GM12878 (cell line): ENCODE data around the gene RALGDS. TPM values are rescaled to one million over a fixed set of nuclear protein-coding genes. Genes with fewer than 3 reads are reported as not detected.

ENCODE experiments used
- ATAC-seq: fragments of 200-7000 bp; cut with Tn5 transposase; 3 replicates; pipeline ENCODE4 v1.9.1; 2020; ENCODE audit warnings: mild to moderate bottlenecking, moderate library complexity
- BruUV-seq: library from RNA; stranded (reverse); fragments of 400-500 nt; replicated peaks from 2 replicates; lab custom pipeline; 2021; lab: Mats Ljungman, UMichigan
- CTCF ChIA-PET: fragments of 300-600 bp; sonication (Branson Sonifier 250); formaldehyde crosslinking; extraction: SDS; loops from one replicate; lab custom pipeline; 2021; ENCODE audit warnings: inconsistent platforms; lab: Yijun Ruan, JAX
- POLR2A ChIA-PET: fragments of 350-600 bp; formaldehyde crosslinking; extraction: SDS; loops from one replicate; lab custom pipeline; 2021; ENCODE audit warnings: inconsistent platforms; lab: Charles Lee
- RAD21 ChIA-PET: fragments of 300-600 bp; sonication (Branson Sonifier 250); formaldehyde crosslinking; loops from one replicate; lab custom pipeline; 2023; ENCODE audit warnings: antibody characterized with exemption; ENCODE audit not compliant: unreplicated experiment; lab: Charles Lee
- SMC1A ChIA-PET: fragments of 300-600 bp; sonication (Branson Sonifier 250); formaldehyde crosslinking; loops from one replicate; lab custom pipeline; 2023; ENCODE audit not compliant: unreplicated experiment, uncharacterized antibody; lab: Charles Lee
- DNase-seq: peaks from one replicate; pipeline ENCODE4 v3.0.0-alpha.2; 2011; ENCODE audit warnings: low read depth, low spot score
- FAIRE-seq: peaks from 3 replicates; lab custom pipeline; 2011; peaks lifted over from hg19 to GRCh38; lab: Jason Lieb, UNC
- H2AFZ ChIP-seq: 2 replicates; pipeline ENCODE4 v1.6.0; 2011; ENCODE audit warnings: low read depth, low read length, control low read depth; ENCODE audit not compliant: control insufficient read depth
- H3K27ac ChIP-seq: 2 replicates; pipeline ENCODE4 v1.5.1; 2011; ENCODE audit warnings: control low read depth; ENCODE audit not compliant: control insufficient read depth, insufficient read depth
- H3K27me3 ChIP-seq, 2 experiments: replicated peaks in 1 of 2; 2 replicates each; pipeline versions ENCODE4 v1.6.0 to v1.6.1; 2011; ENCODE audit warnings: low read length in 1 of 2; ENCODE audit not compliant: control insufficient read depth in 2 of 2, insufficient read depth in 2 of 2
- H3K36me3 ChIP-seq, 2 experiments: 2 replicates each; pipeline ENCODE4 v1.5.1; 2011; ENCODE audit warnings: low read length in 1 of 2; ENCODE audit not compliant: control insufficient read depth in 2 of 2, insufficient read depth in 2 of 2
- H3K4me1 ChIP-seq: 2 replicates; pipeline ENCODE4 v1.6.1; 2011; ENCODE audit warnings: mild to moderate bottlenecking, low read length, moderate library complexity, mixed read lengths; ENCODE audit not compliant: control insufficient read depth, insufficient read depth
- H3K4me2 ChIP-seq: 2 replicates; pipeline ENCODE4 v1.6.0; 2011; ENCODE audit warnings: control low read depth; ENCODE audit not compliant: control insufficient read depth, insufficient read depth
- H3K4me3 ChIP-seq: fragments of 200-600 bp; sonication (generic); 2 replicates; pipeline ENCODE4 v1.5.1; 2016
- H3K79me2 ChIP-seq: 2 replicates; pipeline ENCODE4 v1.6.0; 2011; ENCODE audit warnings: low read length; ENCODE audit not compliant: control insufficient read depth, insufficient read depth
- H3K9ac ChIP-seq: 2 replicates; pipeline ENCODE4 v1.8.0; 2011; ENCODE audit warnings: low read length, control low read depth, mixed read lengths; ENCODE audit not compliant: control insufficient read depth, insufficient read depth
- H3K9me3 ChIP-seq: replicated peaks from 3 replicates; pipeline ENCODE4 v1.5.1; 2011; ENCODE audit warnings: mild to moderate bottlenecking, low read length; ENCODE audit not compliant: control insufficient read depth, insufficient read depth
- H4K20me1 ChIP-seq: 2 replicates; pipeline ENCODE4 v1.6.0; 2011; ENCODE audit not compliant: control insufficient read depth, insufficient read depth
- ASH2L ChIP-seq: fragments of 300-600, 200-600 bp; sonication (generic); IDR thresholded peaks from 2 replicates; pipeline ENCODE4 v1.6.1; 2017; ENCODE audit warnings: low read depth, mild to moderate bottlenecking, borderline replicate concordance
- EP300 ChIP-seq, 2 experiments: fragments of 150-350 bp in 1 of 2; IDR thresholded peaks; 2 replicates each; pipeline ENCODE4 v1.6.1; 2011 to 2012; ENCODE audit warnings: low read depth in 2 of 2, low read length in 2 of 2, borderline replicate concordance in 1 of 2, improper control_type of control experiment in 1 of 2, inconsistent platforms in 1 of 2; ENCODE audit not compliant: control insufficient read depth in 1 of 2
- HDAC2 ChIP-seq: fragments of 200-600 bp; sonication (generic); IDR thresholded peaks from 2 replicates; pipeline ENCODE4 v1.6.1; 2017
- JUND ChIP-seq: IDR thresholded peaks from 2 replicates; pipeline ENCODE4 v1.6.1; 2012; ENCODE audit warnings: low read depth, mild to moderate bottlenecking, low read length, improper control_type of control experiment, moderate library complexity
- MEF2A ChIP-seq: IDR thresholded peaks from 2 replicates; pipeline ENCODE4 v1.6.1; 2011; ENCODE audit warnings: low read depth, mild to moderate bottlenecking, low read length, moderate library complexity; ENCODE audit not compliant: insufficient read depth
- MTA2 ChIP-seq: fragments of 450-650 bp; IDR thresholded peaks from 2 replicates; pipeline ENCODE4 v1.6.1; 2016; ENCODE audit warnings: low read depth, mild to moderate bottlenecking, moderate library complexity
- NFYA ChIP-seq: IDR thresholded peaks from 2 replicates; pipeline ENCODE4 v1.6.1; 2011; ENCODE audit warnings: low read depth, mild to moderate bottlenecking, low read length, improper control_type of control experiment, borderline replicate concordance
- PAX5 ChIP-seq: IDR thresholded peaks from 2 replicates; pipeline ENCODE4 v1.6.1; 2011; ENCODE audit warnings: low read depth, low read length, borderline replicate concordance
- POLR2AphosphoS5 ChIP-seq: IDR thresholded peaks from 2 replicates; pipeline ENCODE4 v1.6.1; 2011; ENCODE audit warnings: mild to moderate bottlenecking, low read length, inconsistent platforms
- RELA ChIP-seq: fragments of 450-650 bp; IDR thresholded peaks from 2 replicates; pipeline ENCODE4 v1.8.0; 2014; ENCODE audit warnings: borderline replicate concordance; ENCODE audit not compliant: partially characterized antibody
- SMARCA5 ChIP-seq: fragments of 450-650 bp; IDR thresholded peaks from 2 replicates; pipeline ENCODE4 v1.6.1; 2017; ENCODE audit warnings: mild to moderate bottlenecking
- SMC3 ChIP-seq: IDR thresholded peaks from 2 replicates; pipeline ENCODE4 v1.6.1; 2011; ENCODE audit warnings: low read length, improper control_type of control experiment, borderline replicate concordance
- STAT1 ChIP-seq: fragments of 450-650 bp; conservative IDR thresholded peaks from 2 replicates; pipeline ENCODE4 v1.6.1; 2014; ENCODE audit warnings: antibody characterized with exemption, mild to moderate bottlenecking
- ZNF207 ChIP-seq: fragments of 450-650 bp; IDR thresholded peaks from 2 replicates; pipeline ENCODE4 v1.6.1; 2014; ENCODE audit warnings: antibody characterized with exemption, mild to moderate bottlenecking, borderline replicate concordance
- WGBS: methylation state at CpG from one replicate; pipeline ENCODE4 v1.1.6; 2016; ENCODE audit warnings: low lambda C conversion rate; ENCODE audit not compliant: insufficient replicate concordance, insufficient coverage; ENCODE audit errors: missing lambda C conversion rate; 5-methylcytosine and 5-hydroxymethylcytosine counted together
- in situ Hi-C: fragments of 300-500 bp; cut with MboI; formaldehyde crosslinking; loops from 9 replicates; pipeline ENCODE4 v1.14.3; 2018; ENCODE audit warnings: mixed read lengths
- intact Hi-C: fragments of 100-400 bp; cut with micrococcal nuclease; formaldehyde crosslinking; loops from one replicate; pipeline ENCODE4 v1.14.2; 2022; ENCODE audit not compliant: unreplicated experiment
- polyA plus RNA-seq, 11 experiments: library from polyadenylated mRNA; depleted of rRNA in 4 of 11; unstranded in 6 of 11; stranded (reverse) in 5 of 11; fragments of >200 nt; fragmentation: Nextera tagmentation in 4 of 11; fragmentation: Illumina TruSeq in 1 of 11; extraction: Ambion mirVana in 4 of 11; extraction: Trizol in 1 of 11; gene quantifications; 1 replicate in 1 of 11; 2 replicates in 10 of 11; pipeline versions ENCODE4 v1.2.1 to v1.2.3, GENCODE V29; 2011 to 2016; ENCODE audit warnings: inconsistent platforms in 2 of 11, missing spikeins in 2 of 11, low read depth in 1 of 11
- total RNA-seq, 4 experiments: library from RNA; depleted of rRNA in 3 of 4; stranded (reverse); fragments of >200 nt in 3 of 4; fragmentation: Illumina TruSeq in 1 of 4; extraction: Trizol in 1 of 4; gene quantifications; 2 replicates each; pipeline versions ENCODE4 v1.2.1 to v1.2.3, GENCODE V29; 2013 to 2021
- TF ChIP-seq, protein P1 (sequence below): fragments of 450-650 bp; IDR thresholded peaks from 2 replicates; pipeline ENCODE4 v1.6.1; 2017; ENCODE audit warnings: antibody characterized with exemption, mild to moderate bottlenecking, moderate library complexity
- TF ChIP-seq, protein P2 (sequence below): fragments of 450-650 bp; IDR thresholded peaks from 2 replicates; pipeline ENCODE4 v1.6.1; 2017; ENCODE audit warnings: low read depth, mild to moderate bottlenecking, moderate library complexity
- TF ChIP-seq, protein P3 (sequence below): fragments of 450-650 bp; IDR thresholded peaks from 2 replicates; pipeline ENCODE4 v1.6.1; 2016; ENCODE audit warnings: mild to moderate bottlenecking

Gene RALGDS
- total and polyA plus RNA-seq, 10 of the 15 experiments (the other 5 are each of a cell fraction or from before 2014, with no cell fraction given), result 1.3 to 48.6 (median 21.2) TPM

DNA sequence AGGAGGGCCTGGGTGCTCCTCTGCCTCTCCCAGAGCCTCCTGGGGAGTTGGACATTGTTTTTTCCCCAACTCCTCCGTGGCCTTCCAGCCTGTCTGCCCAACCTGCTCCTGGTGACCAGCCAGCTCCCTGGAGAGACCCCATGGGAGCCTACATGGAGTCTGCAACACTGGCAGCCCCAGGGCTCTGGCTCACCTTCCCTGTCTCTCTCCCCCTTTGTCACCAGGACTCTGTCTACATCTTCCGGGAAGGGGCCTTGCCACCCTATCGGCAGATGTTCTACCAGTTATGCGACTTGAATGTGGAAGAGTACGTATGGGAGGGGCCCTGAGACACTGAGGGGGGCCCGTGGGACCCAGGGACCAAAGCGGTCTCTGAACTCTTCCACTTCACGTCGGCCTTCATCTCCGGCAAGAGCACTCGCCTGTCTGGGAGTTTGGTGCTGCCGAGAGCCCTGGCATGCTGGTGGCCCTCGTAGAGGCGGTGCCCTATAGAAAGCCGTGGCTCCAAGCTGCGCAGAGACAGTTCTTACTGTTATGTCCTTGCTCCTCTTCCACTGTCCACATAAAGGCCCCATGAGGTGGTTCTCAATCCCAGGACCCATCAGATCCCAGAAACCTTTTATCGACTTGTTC, 65.1 kb downstream of the RALGDS start:
- Histone ChIP-seq H3K4me1 (peaks cover 24% of the 10 kb centered on the region), H4K20me1 (no peaks in the 10 kb centered on the region), H3K9ac (no peak overlapping the region), H3K36me3 (peaks cover 10 to 33% of the 10 kb centered on the region in 2 experiments; a peak in 3 of 4 replicates), H2AFZ (no peak overlapping the region), H3K27ac (no peak overlapping the region), H3K79me2 (no peaks in the 10 kb centered on the region), H3K27me3 (no peaks in the 10 kb centered on the region), H3K9me3 (no peaks in the 10 kb centered on the region), H3K4me2 (no peak overlapping the region), H3K4me3 (no peak overlapping the region)
- RAD21 ChIA-PET, result no interaction called here
- no peak for TF ChIP-seq SMARCA5
- TF ChIP-seq SMC3, result no peak
- TF ChIP-seq EP300 (IDR thresholded peaks at IDR 0.05; ENCODE audit: borderline replicate concordance in 1 of 2, control insufficient read depth in 1 of 2, low read depth in 2 of 2, low read length in 2 of 2), result no peak
- TF ChIP-seq JUND, result no peak
- no peak for TF ChIP-seq PAX5
- no peak for TF ChIP-seq ASH2L
- no peak for TF ChIP-seq HDAC2
- no peak for TF ChIP-seq MEF2A
- TF ChIP-seq, protein P1, sequence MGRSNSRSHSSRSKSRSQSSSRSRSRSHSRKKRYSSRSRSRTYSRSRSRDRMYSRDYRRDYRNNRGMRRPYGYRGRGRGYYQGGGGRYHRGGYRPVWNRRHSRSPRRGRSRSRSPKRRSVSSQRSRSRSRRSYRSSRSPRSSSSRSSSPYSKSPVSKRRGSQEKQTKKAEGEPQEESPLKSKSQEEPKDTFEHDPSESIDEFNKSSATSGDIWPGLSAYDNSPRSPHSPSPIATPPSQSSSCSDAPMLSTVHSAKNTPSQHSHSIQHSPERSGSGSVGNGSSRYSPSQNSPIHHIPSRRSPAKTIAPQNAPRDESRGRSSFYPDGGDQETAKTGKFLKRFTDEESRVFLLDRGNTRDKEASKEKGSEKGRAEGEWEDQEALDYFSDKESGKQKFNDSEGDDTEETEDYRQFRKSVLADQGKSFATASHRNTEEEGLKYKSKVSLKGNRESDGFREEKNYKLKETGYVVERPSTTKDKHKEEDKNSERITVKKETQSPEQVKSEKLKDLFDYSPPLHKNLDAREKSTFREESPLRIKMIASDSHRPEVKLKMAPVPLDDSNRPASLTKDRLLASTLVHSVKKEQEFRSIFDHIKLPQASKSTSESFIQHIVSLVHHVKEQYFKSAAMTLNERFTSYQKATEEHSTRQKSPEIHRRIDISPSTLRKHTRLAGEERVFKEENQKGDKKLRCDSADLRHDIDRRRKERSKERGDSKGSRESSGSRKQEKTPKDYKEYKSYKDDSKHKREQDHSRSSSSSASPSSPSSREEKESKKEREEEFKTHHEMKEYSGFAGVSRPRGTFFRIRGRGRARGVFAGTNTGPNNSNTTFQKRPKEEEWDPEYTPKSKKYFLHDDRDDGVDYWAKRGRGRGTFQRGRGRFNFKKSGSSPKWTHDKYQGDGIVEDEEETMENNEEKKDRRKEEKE, result no peak
- TF ChIP-seq, protein P2, sequence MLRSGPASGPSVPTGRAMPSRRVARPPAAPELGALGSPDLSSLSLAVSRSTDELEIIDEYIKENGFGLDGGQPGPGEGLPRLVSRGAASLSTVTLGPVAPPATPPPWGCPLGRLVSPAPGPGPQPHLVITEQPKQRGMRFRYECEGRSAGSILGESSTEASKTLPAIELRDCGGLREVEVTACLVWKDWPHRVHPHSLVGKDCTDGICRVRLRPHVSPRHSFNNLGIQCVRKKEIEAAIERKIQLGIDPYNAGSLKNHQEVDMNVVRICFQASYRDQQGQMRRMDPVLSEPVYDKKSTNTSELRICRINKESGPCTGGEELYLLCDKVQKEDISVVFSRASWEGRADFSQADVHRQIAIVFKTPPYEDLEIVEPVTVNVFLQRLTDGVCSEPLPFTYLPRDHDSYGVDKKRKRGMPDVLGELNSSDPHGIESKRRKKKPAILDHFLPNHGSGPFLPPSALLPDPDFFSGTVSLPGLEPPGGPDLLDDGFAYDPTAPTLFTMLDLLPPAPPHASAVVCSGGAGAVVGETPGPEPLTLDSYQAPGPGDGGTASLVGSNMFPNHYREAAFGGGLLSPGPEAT, result no peak
- no peak for TF ChIP-seq ZNF207
- no peak for TF ChIP-seq MTA2
- TF ChIP-seq POLR2AphosphoS5, result no peak
- no peak for TF ChIP-seq NFYA
- TF ChIP-seq, protein P3, sequence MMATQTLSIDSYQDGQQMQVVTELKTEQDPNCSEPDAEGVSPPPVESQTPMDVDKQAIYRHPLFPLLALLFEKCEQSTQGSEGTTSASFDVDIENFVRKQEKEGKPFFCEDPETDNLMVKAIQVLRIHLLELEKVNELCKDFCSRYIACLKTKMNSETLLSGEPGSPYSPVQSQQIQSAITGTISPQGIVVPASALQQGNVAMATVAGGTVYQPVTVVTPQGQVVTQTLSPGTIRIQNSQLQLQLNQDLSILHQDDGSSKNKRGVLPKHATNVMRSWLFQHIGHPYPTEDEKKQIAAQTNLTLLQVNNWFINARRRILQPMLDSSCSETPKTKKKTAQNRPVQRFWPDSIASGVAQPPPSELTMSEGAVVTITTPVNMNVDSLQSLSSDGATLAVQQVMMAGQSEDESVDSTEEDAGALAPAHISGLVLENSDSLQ, result no peak
- no peak for TF ChIP-seq STAT1
- no peak for TF ChIP-seq RELA
- intact Hi-C loops (no loop called here), in situ Hi-C loops (no loop called here)
- CTCF ChIA-PET, result interaction anchor here (1.1 to 2.1 kb wide), 2 partner anchors 34 to 89 kb away, joined by 3 to 4 read pairs; no protein-coding TSS in a partner anchor
- no peak for DNase-seq
- BruUV-seq, result no TSS peak
- 97% methylated on average over 17 of the region's 17 CpGs for WGBS
- POLR2A ChIA-PET, result no interaction called here
- FAIRE-seq, result no peak
- ATAC-seq, result no peak
- SMC1A ChIA-PET, result no interaction called here
